T-helper 1 cell (primary cell): ENCODE results near the gene LARGE1.

ENCODE experiments used
- DNase-seq, 5 donors: peaks; one replicate each; pipeline ENCODE4 v3.0.0-alpha.2; 2012 to 2020

The LARGE1 gene

GRCh38 chr22:33656808-33657628, 263.3 kb downstream of the LARGE1 start:
- DNase-seq, result no peak

GRCh38 chr22:33654173-33654895, 265.9 kb downstream of the LARGE1 start:
- no peak for DNase-seq

- DNase-seq, result no peak
Observed at GRCh38 chr22:33653532-33654063, 266.7 kb downstream of the LARGE1 start.

GRCh38 chr22:33652615-33653014, 267.7 kb downstream of the LARGE1 start:
- no peak for DNase-seq

GRCh38 chr22:33650244-33650643, 270.0 kb downstream of the LARGE1 start:
- DNase-seq, result no peak

DNA sequence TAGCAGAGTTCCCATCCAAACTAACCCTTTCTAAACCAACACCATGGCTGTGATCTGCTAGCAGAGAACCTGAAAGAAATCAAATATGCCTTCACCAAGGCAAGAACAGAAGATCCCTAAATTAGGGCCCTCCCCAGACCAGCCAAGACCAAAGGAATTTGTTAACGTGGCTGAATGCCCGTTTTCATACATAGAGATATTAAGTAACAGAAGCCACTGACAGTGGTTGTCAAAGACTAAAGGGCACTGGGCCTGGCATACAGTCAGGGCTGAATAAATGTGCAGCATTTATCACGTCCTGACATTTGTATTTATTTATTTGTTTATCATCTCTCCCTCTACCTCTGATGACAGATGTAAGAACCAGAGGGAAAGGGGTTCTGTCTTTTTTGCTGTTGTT, 271.8 kb downstream of the LARGE1 start:
- DNase-seq, result no peak

- no peak for DNase-seq
Observed at GRCh38 chr22:33640900-33641299, 279.4 kb downstream of the LARGE1 start.

- no peak for DNase-seq
Observed at GRCh38 chr22:33639588-33640254, 280.6 kb downstream of the LARGE1 start.

DNA sequence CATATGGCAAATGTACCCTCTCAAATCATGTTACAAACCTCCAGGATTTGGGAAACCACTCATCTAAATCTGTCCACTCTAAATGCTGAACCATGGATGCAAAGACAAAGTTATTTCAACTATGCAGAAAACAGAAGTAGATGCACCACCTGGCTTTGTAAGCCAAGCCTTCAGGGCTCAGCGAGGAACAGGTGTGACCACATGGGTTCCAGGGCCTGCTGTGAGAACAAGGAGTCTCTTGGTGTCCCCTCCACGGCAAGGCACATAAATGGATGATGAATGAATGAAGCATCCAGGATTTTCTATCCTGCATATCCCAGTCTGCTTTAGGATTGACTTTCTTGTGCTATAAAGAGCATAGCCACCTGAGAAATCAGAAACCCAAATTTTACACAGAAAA, 284.5 kb downstream of the LARGE1 start:
- no peak for DNase-seq

DNA sequence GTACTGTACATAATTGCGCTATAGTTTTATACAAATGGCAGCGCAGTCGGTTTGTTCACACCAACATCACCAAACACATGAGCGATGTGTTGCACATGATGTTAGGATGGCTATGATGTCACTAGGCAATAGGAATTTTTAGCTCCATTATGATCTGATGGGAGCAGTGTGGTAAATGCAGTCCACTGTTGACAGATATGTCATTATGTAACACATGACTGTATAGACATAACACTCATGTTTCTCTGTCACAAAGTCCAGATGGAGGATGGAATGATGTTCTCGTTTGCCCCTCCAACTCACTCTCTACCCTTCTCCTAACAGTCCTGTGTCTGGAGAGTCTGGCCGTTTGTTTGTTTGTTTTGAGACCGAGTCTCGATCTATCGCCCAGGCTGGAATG, 288.5 kb downstream of the LARGE1 start:
- DNase-seq, result no peak

GRCh38 chr22:33625959-33626358, 294.3 kb downstream of the LARGE1 start:
- no peak for DNase-seq

GRCh38 chr22:33620085-33620484, 300.2 kb downstream of the LARGE1 start:
- DNase-seq, result no peak

- DNase-seq, result no peak
Observed at GRCh38 chr22:33606504-33606903, 313.8 kb downstream of the LARGE1 start.

DNA sequence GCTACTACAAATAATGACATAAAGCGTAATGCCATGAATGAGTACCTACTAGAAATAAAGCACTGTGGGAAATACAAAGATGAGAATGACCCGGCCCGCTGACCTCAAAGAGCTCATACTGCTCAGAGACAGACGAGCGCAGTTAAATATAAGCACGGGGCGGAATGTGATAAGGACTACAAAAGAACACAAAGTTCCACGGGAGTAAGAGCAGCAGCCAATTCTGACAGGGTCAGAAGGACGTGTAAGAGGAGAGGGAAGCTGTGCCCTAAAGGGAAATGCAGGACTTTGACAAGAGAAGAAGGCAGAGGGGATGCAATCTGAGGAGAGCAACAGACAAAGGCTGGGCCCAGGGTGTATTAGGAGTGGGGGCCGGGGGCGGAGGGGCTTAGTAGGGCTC, 314.6 kb downstream of the LARGE1 start:
- no peak for DNase-seq

DNA sequence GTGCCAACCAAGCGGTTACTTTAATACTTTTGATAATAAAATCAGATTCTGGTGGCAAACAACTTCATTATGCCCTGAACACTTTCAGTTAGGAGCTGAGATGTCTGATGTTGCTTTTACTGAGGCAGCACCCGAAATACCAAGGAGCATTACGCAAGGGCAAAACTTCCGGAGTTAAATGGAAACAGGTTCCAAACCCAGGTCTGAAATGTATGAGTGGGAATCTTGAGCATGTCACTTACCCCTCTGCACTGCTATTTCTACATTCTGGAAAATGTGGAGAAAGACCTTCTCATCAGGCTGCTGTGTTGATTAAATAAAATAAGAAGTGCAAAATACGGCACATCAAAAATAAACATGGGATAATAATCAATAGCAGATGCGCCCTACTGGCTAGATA, 315.1 kb downstream of the LARGE1 start:
- DNase-seq, result no peak

GRCh38 chr22:33601062-33601461, 319.2 kb downstream of the LARGE1 start:
- no peak for DNase-seq

- DNase-seq, result no peak
Observed at GRCh38 chr22:33600595-33600994, 319.7 kb downstream of the LARGE1 start.

DNA sequence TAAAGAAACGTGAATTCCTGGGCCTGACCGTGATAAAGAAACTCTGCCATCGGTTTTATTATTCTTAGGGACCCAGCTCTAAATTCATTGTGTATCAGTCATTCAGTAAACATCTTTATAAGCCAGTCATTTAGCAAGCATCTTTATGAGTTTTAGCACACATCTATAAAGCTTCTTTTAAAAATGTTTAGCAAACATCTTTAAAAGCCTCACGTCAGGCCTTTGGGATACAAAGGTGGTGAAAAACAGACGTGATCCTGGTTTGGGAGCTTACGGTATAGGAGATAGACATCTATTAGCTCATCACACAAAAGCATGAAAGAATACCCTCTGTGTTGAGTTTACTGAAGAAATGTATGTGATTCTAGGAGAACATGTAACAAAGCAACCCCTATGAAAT, 320.2 kb downstream of the LARGE1 start:
- no peak for DNase-seq

DNA sequence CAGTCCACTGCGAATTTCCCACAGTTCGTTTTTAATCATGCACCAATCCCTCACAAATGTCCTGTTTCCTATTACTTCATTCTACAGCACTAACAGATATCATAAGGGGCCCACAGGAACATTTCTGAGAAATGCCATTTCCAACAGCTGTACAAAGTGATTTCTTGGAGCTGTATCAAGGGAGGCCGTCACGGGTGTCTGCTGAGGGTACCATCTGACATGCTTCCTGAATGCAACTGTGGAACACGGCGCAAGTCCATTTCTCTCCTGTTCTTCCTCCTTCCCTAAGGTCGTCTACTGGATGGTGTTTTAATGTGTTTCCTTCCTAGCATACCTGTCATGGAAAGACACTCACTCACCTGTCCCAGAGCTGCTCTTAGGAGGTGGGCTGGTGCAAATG, 320.7 kb downstream of the LARGE1 start:
- DNase-seq, result no peak

GRCh38 chr22:33598821-33599220, 321.5 kb downstream of the LARGE1 start:
- DNase-seq, result no peak

- no peak for DNase-seq
Observed at GRCh38 chr22:33597274-33597985, 322.8 kb downstream of the LARGE1 start.

DNA sequence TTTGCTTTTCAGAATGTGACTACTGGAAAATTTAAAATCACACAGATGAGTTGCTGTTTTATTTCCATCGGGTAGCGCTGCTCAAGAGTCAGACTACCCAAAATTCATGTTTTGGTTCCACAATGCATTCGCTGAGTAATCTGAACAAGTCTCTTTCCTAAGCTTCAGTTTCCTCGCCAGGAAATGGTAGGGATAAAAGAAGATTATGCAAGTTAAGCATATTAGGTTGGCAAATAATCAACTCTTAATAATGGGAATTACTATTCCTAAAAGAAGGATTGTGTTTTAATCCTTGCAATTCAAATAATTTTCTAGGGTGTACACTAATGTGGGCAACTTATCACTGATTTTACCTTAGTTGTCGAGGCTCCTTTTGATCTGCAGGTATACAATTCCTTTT, 326.5 kb downstream of the LARGE1 start:
- no peak for DNase-seq

- no peak for DNase-seq
Observed at GRCh38 chr22:33591946-33592345, 328.3 kb downstream of the LARGE1 start.
